CD4-positive, alpha-beta T cell treated with Interleukin-1 beta for 1 hour (primary cell): ENCODE results near the gene ZNF778.
"Not testable (repeated sequence)": the region's sequence is repeated elsewhere in the genome, so short reads cannot be mapped to it uniquely, and the experiment has no call there.

Experiments
- DNase-seq, 2 donors: peaks; one replicate each; pipeline ENCODE4 v3.0.0-alpha.2; 2020 to 2022

The ZNF778 gene

GRCh38 chr16:89257757-89258465 is 40.4 kb downstream of the ZNF778 start:
- no peak for DNase-seq

GRCh38 chr16:89259901-89260300 is 42.4 kb downstream of the ZNF778 start:
- DNase-seq, result not testable (repeated sequence)

GRCh38 chr16:89261691-89262563 is 44.4 kb downstream of the ZNF778 start:
- DNase-seq, result no peak

- DNase-seq, result no peak
These were observed 47.5 kb downstream of the ZNF778 start for GRCh38 chr16:89264800-89265550.

DNA sequence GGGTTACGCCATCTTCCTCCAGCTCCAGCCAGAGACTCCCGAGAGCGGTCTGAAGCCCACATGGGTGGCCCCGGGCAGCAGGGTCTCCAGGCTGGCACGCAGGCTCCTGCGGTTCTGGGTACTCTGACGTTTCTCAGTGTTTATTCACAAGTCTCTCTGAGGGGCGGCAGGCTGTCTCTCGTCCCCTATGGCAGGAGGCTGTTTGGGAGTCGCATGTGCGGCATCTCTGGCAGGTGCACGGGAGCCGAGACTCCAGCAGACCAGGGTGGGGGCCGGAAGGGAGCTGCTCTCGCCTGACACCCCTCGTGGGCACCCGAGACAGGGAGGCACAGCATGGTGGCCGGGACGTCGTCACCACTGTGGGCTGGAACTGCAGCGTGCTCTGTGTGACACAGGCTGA is 48.1 kb downstream of the ZNF778 start:
- DNase-seq, result no peak

- no peak for DNase-seq
These were observed 49.1 kb downstream of the ZNF778 start for GRCh38 chr16:89266521-89267134.

DNA sequence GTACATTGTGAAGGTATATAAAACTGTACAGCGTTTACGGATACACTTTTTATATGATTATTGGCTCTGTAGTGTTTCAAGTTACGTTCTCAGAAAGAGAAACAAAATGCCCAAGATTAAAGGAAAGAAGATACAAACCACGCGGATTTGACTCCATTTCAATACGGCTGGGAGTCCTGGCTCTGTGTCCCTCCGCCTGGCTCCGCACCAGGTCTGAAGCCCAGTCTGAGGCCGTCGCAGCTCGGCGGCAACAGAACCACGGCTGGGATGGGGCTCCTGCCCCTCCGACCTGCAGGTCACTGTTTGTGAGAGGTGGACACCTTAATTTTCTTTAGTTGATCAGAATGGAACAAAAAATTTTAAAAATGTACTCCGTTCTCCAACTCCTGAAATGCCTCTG is 50.2 kb downstream of the ZNF778 start:
- DNase-seq, result not testable (repeated sequence)

DNA sequence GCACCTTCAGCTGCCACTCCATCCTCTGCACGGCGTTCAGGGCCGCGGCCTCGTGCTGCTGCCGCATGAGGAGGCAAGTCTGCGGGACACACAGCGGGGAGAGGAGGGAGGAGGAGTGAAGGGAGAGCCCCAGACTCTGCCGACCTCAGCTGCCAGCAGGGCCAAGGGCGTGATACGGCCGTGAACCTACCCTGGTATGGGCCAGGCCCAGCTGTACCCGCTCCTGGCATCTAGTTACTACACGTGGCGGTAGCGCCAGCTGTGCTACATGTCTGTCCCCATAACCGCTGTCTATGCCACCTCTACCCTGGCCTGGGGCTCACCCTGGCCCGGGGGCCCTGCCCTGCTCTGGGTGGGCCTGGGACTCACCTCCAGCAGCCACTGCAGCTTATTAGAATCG is 51.1 kb downstream of the ZNF778 start:
- DNase-seq, result no peak

GRCh38 chr16:89268987-89269735 is 51.7 kb downstream of the ZNF778 start:
- DNase-seq, result no peak

DNA sequence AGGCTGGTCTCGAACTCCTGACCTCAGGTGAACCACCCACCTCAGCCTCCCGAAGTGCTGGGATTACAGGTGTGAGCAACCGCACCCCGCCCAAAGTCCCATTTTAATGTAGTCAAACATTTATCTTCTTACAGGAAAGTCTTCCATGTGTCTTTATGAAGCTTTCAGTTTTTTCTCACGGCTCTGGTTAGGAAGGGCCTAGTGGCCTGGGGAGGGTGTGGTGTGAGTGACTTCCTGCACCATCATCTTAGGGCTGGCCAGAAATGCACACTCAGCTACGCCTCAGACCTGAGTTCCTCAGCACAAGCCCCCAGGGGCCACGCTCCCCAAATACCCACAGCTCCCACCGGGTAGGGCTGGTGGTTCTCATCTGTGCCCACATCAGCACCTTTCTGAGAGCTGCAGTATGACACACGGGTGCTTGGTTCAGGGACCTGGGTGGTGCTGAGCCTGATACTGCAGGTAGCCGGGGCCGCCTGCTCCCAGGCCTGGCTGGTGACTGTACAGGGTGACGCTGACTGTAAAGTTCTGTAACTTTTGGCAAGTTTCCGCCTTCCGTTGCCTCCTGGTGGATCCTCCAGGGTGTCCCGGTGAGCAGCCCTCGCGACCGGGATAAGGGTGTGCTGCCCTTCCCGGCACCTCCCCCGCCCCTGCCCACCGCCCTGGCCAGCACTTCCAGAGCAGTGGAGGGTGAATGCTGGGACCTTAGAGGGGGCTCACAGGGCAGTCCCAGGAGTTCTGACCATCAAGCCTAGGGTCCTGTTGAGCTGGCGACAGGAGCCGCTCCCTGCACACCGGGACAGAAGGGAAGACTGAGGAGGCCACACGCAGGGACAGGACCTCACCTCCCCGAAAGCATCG is 52.5 kb downstream of the ZNF778 start:
- DNase-seq, result no peak

DNA sequence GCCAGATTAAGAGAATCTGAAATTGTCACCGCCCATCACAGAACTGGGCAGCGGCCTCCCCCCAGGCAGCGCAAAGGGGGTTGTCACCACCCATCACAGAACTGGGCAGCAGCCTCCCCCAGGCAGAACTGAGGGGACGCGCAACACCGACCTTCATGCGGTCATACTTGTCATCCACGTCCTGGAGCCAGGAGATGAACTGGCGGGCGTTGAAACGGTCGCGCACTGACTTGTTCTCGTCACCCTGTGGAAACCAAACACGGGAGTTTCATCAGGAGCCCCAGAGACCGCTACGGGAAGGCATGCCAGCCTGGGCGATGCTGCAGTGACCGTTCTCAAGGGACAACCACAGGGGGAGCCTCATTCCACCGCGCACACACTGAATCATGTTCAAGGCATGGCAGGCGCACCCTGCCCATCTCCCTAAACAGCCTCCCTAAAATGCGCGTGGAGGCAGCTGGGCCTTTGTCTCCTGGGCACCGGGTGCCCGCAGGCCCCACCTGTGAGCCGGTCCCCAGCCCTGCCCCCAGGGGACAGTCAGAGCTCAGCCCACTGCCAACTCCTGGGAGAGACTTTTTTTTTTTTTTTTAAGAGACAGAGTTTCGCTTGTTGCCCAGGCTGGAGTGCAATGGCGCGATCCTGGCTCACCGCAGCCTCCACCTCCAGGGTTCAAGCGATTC is 53.3 kb downstream of the ZNF778 start:
- DNase-seq, result no peak

DNA sequence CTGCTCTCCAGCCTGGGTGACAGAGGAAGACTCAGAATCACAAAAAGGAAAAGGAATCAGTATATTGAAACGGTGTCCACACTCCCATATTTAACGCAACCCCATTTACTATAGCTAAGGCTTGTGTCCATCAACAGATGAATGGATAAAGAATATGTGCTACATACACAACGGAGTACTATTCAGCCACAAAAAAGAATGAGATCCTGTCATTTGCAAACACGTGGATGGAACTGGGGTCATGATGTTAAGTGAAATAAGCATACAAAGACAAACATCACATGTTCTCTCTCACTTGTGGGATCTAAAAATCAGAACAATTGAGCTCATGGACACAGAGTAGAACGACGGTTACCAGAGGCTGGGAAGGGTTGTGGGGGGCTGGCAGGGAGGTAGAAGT is 55.1 kb downstream of the ZNF778 start:
- no peak for DNase-seq

GRCh38 chr16:89273741-89274472 is 56.4 kb downstream of the ZNF778 start:
- no peak for DNase-seq

- no peak for DNase-seq
These were observed 57.2 kb downstream of the ZNF778 start for GRCh38 chr16:89274561-89275283.

- no peak for DNase-seq
These were observed 57.7 kb downstream of the ZNF778 start for GRCh38 chr16:89275284-89275584.

GRCh38 chr16:89275837-89276720 is 58.6 kb downstream of the ZNF778 start:
- no peak for DNase-seq

DNA sequence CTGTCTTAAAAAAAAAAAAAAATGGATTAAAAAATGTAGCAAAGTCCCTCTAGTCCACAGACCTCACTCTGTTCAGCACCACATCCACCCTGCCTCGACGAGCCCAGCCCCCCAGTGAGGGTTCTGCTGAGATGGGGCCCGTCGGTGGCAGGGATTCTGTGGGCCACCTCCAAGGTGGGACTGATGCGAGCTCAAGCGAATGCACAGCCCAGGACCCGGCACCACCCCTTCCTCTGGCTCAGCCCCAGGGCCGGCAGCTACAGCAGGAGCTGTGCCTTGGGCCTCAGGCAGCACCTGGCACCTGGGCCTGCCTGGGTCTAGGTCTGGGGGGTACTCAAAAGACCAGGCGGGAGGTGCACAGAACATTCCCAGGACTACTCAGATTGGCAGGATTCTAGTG is 59.5 kb downstream of the ZNF778 start:
- no peak for DNase-seq

- DNase-seq, result no peak
These were observed 60.3 kb downstream of the ZNF778 start for GRCh38 chr16:89277641-89278341.
